Activated CD8-positive, alpha-beta memory T cell treated with anti-CD3 and anti-CD28 coated beads, Interleukin-2, amount 10 ng/mL, durations not matched to agents 7 days and 5 days (primary cell): ENCODE results near the gene OSMR. TPM values are rescaled to one million over a fixed set of nuclear protein-coding genes. Genes with fewer than 3 reads are reported as not detected.
A peak's percentile ranks its signal among the peaks of the same experiment; 100 is the strongest.

Experiments
- ATAC-seq: fragments of 150-1000 bp; cut with Tn5 transposase; one replicate; pipeline ENCODE4 v1.10.0; 2021; ENCODE audit warnings: moderate library complexity
- CTCF ChIA-PET: fragments of 350-600 bp; sonication (Branson Sonifier 250); formaldehyde crosslinking; loops from one replicate; lab custom pipeline; 2021; ENCODE audit warnings: antibody characterized with exemption; lab: Charles Lee
- DNase-seq: peaks from one replicate; pipeline ENCODE4 v3.0.0-alpha.2; 2020
- H3K27ac Mint-ChIP-seq: one replicate; pipeline ENCODE4 v1.8.0; 2021; ENCODE audit warnings: mild to moderate bottlenecking, mixed read lengths
- H3K27me3 Mint-ChIP-seq: one replicate; pipeline ENCODE4 v1.8.0; 2021; ENCODE audit warnings: mixed read lengths
- H3K36me3 Mint-ChIP-seq: one replicate; pipeline ENCODE4 v1.8.0; 2021; ENCODE audit warnings: mild to moderate bottlenecking, mixed read lengths
- H3K4me1 Mint-ChIP-seq: one replicate; pipeline ENCODE4 v1.8.0; 2021; ENCODE audit warnings: mixed read lengths
- H3K4me3 Mint-ChIP-seq: one replicate; pipeline ENCODE4 v1.8.0; 2021; ENCODE audit warnings: mild to moderate bottlenecking, moderate library complexity, mixed read lengths
- H3K9me3 Mint-ChIP-seq: one replicate; pipeline ENCODE4 v1.8.0; 2022; ENCODE audit warnings: low read depth, mixed read lengths
- total RNA-seq, 2 experiments: library from RNA; stranded (reverse); gene quantifications; one replicate each; pipeline ENCODE4 v1.2.3, GENCODE V29; 2021

OSMR gene
- total RNA-seq, 2 experiments from 2014 or later: not detected

DNA sequence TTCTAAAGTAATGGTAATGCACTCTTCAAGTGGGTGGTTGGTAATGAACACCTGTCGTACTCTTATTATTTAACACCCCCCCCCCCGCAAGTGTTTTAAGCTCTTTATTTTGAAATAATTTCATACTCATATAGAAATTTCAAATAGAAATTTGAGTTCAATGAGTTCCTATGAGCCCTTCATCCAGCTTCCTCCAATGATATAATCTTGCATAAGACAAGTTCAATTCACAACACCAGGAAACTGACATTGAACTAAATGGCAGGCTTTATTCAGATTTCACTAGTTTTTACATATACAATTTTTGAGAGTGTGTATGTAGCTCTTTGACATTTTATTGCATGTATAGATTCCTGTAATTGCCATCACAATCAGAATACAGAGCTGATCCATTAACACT is 30.9 kb upstream of the OSMR start:
- H3K27ac Mint-ChIP-seq: no peak overlapping the region
- CTCF ChIA-PET: no interaction called here
- H3K27me3 Mint-ChIP-seq: peaks cover 49% of the 10 kb centered on the region
- DNase-seq: no peak
- ATAC-seq: no peak
- no peaks in the 10 kb centered on the region for H3K9me3 Mint-ChIP-seq
- H3K4me3 Mint-ChIP-seq: no peak overlapping the region
- no peaks in the 10 kb centered on the region for H3K36me3 Mint-ChIP-seq
- peaks cover 14% of the 10 kb centered on the region for H3K4me1 Mint-ChIP-seq

DNA sequence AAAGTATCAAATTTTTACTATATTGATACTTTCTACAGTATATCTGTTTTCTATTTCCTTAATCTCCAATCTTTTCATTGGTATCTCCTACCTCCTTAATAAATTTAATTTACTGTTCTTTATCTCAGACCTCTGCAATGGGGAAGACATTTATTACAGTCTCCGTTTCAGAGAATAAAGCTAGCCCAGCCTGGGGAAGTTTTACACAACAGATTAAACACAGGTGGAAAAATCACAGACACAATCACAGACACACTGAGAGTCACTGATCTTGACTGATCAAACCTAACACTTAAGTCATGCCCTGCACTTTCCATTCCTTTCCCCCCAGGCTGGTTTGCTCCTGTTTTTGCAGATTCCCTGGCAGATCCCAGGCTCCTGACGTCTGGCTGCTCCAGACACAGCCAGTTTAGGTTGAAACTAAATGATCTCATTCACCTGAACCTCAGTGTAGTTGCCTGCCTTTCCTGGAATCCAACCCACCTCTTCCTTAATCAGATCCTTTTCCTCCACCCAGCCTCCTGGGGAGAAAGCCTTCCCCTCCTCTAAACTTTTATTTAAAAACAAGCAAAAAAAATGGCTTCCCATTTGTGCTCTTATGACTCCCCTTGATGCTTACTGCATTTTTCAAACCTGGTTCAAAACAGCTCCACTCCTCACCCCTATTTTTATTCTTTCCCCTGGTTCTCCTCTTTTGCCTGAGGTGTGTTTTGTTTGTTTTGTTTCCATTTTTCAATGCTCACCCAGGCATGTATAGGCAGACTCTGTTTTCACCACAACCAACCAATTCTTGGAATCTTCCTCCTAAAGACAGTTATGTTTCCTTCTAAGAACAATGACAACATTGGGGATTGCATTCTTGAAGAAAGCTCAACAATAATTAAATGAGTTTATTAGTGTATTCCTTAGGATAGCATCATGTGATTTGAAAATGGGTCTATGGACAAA is 29.5 kb upstream of the OSMR start:
- DNase-seq (no peak), ATAC-seq (no peak)
- H3K27me3 Mint-ChIP-seq: peaks cover 43% of the 10 kb centered on the region
- no peaks in the 10 kb centered on the region for H3K36me3 Mint-ChIP-seq
- H3K27ac Mint-ChIP-seq: no peak overlapping the region
- peaks cover 14% of the 10 kb centered on the region for H3K4me1 Mint-ChIP-seq
- no peak overlapping the region for H3K4me3 Mint-ChIP-seq
- no peaks in the 10 kb centered on the region for H3K9me3 Mint-ChIP-seq
- CTCF ChIA-PET: no interaction called here

DNA sequence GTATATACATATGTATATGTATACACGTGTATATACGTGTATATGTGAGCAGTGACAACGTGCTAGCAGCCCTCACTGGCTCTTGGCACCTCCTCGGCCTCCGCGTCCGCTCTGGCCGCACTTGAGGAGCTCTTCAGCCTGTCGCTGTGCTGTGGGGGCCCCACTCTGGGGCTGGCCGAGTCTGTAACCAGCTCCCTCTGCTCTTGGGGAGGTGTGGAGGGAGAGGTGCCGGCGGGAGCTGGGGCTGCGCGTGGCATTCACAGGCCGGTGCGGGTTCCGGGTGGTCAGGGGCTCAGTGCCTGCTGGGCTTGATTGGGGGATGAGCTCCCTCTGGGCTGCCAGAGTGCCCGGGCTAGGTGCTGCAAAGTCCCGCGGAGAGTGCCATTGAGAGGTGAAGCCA is 24.1 kb upstream of the OSMR start:
- DNase-seq (no peak), ATAC-seq (no peak)
- Mint-ChIP-seq H3K4me1 (peaks cover 16% of the 10 kb centered on the region), H3K27ac (no peak overlapping the region), H3K4me3 (no peak overlapping the region), H3K27me3 (peaks cover 16% of the 10 kb centered on the region), H3K36me3 (no peaks in the 10 kb centered on the region), H3K9me3 (peaks cover 6% of the 10 kb centered on the region)
- CTCF ChIA-PET: no interaction called here

DNA sequence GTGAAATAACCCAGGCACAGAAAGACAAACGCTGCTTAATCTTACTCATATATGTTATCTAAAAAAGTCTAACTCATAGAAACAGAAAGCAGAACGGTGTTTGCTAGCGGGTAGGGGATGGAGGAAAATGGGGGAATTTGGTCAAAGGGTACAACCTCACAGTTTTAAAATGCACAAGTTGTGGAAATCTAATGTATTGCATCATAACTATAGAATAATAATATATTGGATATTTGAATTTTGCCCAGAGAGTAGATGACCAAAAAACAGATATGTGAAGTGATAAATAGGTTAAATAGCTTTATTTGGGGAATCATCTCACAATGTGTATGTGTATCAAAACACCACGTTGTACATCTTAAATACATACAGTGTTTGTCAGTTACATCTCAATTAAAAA is 22.3 kb upstream of the OSMR start:
- Mint-ChIP-seq H3K27me3 (peaks cover 13% of the 10 kb centered on the region), H3K9me3 (peaks cover 9% of the 10 kb centered on the region), H3K27ac (no peak overlapping the region), H3K4me3 (no peak overlapping the region), H3K4me1 (peaks cover 29% of the 10 kb centered on the region), H3K36me3 (no peaks in the 10 kb centered on the region)
- CTCF ChIA-PET: no interaction called here
- no peak for DNase-seq
- ATAC-seq: no peak

DNA sequence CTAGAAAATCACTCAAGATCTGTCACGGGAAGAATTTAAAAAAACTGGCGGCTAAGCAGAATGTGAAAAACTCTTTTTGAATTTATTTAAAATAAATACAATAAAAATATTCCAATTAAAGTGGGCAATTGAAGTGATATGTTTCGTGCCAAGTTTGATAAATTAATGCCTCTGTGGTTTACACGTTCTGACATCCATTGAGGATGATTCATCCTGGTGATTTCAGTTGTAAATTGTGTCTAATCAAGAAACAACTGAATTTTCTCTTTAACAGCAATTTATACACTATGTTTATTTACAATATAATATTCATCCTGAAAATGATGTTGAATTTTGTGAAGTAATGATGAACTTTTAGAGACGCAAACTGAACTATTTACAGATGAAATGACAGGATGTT is 21.0 kb upstream of the OSMR start:
- Mint-ChIP-seq H3K36me3 (no peaks in the 10 kb centered on the region), H3K27me3 (peaks cover 25% of the 10 kb centered on the region), H3K4me1 (peaks cover 34% of the 10 kb centered on the region), H3K4me3 (no peak overlapping the region), H3K27ac (no peak overlapping the region), H3K9me3 (peaks cover 9% of the 10 kb centered on the region)
- no peak for DNase-seq
- ATAC-seq: no peak
- CTCF ChIA-PET: no interaction called here

DNA sequence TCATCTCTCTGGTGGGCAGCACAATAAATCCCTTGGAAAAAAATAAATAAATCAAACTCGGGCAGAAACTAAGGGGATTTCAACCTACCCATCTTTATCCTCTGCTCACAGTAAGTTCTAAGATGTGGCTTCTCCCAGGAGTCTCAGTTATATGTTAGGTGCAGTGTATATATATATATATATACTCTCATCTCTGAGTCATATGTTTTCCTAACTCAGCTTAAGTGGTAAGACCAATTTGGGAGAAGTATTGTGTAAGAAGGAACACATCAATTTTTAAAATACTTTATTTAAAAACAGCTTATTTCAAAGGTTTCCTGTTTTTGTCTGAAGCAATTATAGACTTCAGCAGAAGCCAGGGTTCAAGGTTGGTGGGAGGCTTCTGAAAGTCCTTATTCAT is 20.3 kb upstream of the OSMR start:
- no peak overlapping the region for H3K4me3 Mint-ChIP-seq

DNA sequence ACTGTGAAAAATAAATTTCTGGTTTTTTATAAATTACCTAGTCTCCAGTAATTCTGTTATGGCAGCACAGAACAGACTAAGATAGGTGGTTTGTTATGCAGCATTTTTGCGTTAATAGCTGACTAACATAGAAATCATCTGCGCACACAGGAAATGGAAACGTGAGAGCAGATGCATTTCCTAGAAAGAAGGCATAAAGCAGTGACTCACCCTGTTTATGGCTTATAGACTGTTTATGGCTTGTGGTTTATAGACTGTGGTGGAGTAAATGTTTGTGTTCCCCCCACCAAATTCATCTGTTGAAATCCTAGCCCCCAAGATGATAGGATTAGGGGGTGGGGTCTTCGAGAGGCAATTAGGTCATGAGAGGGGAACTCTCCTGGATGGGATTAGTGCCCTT is 18.3 kb upstream of the OSMR start:
- peaks cover 4% of the 10 kb centered on the region for H3K9me3 Mint-ChIP-seq
- ATAC-seq (peak; percentile 72), DNase-seq (no peak)
- H3K4me3 Mint-ChIP-seq: no peak overlapping the region
- peak overlapping the region; percentile 34 for H3K27ac Mint-ChIP-seq
- peaks cover 30% of the 10 kb centered on the region for H3K27me3 Mint-ChIP-seq
- H3K4me1 Mint-ChIP-seq: peaks cover 34% of the 10 kb centered on the region
- CTCF ChIA-PET: interaction anchor here (1.0 kb wide), 2 partner anchors 19 to 386 kb away, joined by 3 read pairs; no protein-coding TSS in a partner anchor
- no peaks in the 10 kb centered on the region for H3K36me3 Mint-ChIP-seq

More for the DNA sequence above, 20.3 kb upstream of the OSMR start:
- DNase-seq: no peak
- H3K36me3 Mint-ChIP-seq: no peaks in the 10 kb centered on the region
- peaks cover 26% of the 10 kb centered on the region for H3K27me3 Mint-ChIP-seq
- no peak for ATAC-seq
- H3K9me3 Mint-ChIP-seq: peaks cover 9% of the 10 kb centered on the region
- peaks cover 34% of the 10 kb centered on the region for H3K4me1 Mint-ChIP-seq
- CTCF ChIA-PET: no interaction called here
- H3K27ac Mint-ChIP-seq: no peak overlapping the region

DNA sequence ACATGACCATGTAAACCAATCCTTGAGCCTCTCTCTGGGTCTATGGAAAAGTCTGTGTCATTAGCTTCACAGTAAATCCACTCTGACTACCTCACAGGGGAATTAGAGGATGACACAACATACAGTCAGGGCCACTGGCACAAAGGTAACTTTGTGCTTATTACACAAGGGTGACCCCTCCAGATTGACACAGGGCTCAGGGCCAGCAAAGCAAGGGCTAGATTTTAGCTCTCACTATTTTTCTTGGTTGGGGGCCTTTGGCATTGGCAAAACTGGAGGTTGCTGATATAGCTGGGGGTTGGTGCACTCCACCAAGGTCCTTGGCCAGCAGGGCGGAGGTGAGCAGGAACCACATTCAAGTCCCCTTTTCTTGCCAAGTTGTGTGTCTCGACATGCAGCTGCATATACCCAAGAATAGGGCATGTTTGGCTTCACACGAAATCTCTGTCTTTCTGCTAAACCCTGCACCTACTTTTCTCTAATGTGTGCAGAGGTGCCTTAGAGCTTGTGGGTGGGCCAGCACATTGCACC is 15.2 kb upstream of the OSMR start:
- H3K27me3 Mint-ChIP-seq: peaks cover 36% of the 10 kb centered on the region
- H3K27ac Mint-ChIP-seq: no peak overlapping the region
- DNase-seq (no peak), ATAC-seq (no peak)
- no peaks in the 10 kb centered on the region for H3K36me3 Mint-ChIP-seq
- peaks cover 2% of the 10 kb centered on the region for H3K9me3 Mint-ChIP-seq
- H3K4me1 Mint-ChIP-seq: peaks cover 31% of the 10 kb centered on the region
- H3K4me3 Mint-ChIP-seq: no peak overlapping the region
- CTCF ChIA-PET: no interaction called here

DNA sequence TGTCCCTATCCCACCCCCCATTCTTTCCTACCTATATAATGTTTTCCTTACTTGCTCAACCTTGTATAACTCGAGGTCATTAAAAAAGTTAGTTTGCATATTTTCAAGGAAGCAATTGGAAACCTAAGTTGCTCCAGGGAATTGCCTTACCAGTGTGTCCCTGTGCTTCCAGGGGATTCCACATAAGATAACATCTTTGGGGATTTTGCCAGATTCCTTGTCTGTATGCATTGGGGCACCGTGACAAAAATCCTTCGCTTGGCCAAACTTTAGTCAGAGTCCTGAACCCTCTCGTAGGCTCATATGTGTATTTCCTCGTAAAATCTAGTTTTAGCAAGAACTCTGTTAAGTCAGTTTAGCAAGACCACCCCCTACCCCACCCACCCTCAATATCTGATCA is 14.7 kb upstream of the OSMR start:
- Mint-ChIP-seq H3K4me3 (no peak overlapping the region), H3K9me3 (peaks cover 2% of the 10 kb centered on the region), H3K27me3 (peaks cover 41% of the 10 kb centered on the region), H3K4me1 (peaks cover 29% of the 10 kb centered on the region), H3K36me3 (no peaks in the 10 kb centered on the region), H3K27ac (no peak overlapping the region)
- CTCF ChIA-PET: interaction anchor here (0.7 kb wide), 1 partner anchor 14 kb away, joined by 3 read pairs; no protein-coding TSS in a partner anchor
- ATAC-seq (no peak), DNase-seq (no peak)

DNA sequence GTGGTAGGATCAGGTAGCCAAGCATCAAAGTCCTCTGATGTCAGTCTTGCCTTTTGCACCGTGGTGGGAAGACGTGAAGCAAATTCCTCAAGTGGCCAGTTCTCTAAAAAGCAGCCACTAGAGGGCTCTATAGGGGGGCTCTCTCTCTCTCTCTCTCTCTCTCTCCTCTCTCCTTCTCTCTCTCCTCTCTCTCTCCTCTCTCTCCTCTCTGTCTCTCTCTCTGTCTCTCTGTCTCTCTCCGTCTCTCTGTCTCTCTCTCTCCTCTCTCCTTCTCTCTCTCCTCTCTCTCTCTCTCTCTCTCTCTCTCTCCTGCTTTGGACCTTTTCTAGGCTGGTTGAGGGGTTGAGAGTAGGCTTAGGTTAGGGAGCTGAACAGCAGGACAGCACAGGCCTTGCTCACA is 13.9 kb upstream of the OSMR start:
- no peak for ATAC-seq
- DNase-seq: no peak
- Mint-ChIP-seq H3K36me3 (no peaks in the 10 kb centered on the region), H3K27ac (no peak overlapping the region), H3K9me3 (no peaks in the 10 kb centered on the region), H3K27me3 (peaks cover 38% of the 10 kb centered on the region), H3K4me1 (peaks cover 22% of the 10 kb centered on the region), H3K4me3 (no peak overlapping the region)
- CTCF ChIA-PET: interaction anchor here (0.7 to 1.2 kb wide), 2 partner anchors 15 to 25 kb away, joined by 3 to 4 read pairs; no protein-coding TSS in a partner anchor

DNA sequence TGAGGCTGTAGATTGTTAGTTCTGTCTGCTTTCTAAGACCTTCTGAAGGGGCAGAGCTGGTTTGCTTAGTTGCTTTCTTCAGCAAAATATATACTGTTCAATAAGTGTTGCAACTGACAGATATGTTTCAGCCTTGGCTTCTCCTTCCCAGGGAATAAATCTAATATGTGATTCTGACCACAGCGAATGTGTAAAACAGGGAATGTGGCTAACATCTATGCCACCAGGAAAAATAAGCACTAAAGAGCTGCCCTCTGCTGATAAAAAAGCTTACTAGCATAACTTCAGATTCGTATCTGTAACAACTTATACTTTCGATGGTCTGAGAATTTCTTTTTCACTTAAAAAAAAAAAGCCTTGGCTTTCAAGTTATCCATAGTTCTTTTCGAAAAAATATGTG is 13.0 kb upstream of the OSMR start:
- no peak overlapping the region for H3K4me3 Mint-ChIP-seq
- peaks cover 41% of the 10 kb centered on the region for H3K27me3 Mint-ChIP-seq
- CTCF ChIA-PET: interaction anchor here (1.2 to 1.5 kb wide), 2 partner anchors 26 to 391 kb away, joined by 4 read pairs; no protein-coding TSS in a partner anchor
- DNase-seq (no peak), ATAC-seq (no peak)
- H3K27ac Mint-ChIP-seq: no peak overlapping the region
- H3K9me3 Mint-ChIP-seq: no peaks in the 10 kb centered on the region
- H3K4me1 Mint-ChIP-seq: peaks cover 14% of the 10 kb centered on the region
- no peaks in the 10 kb centered on the region for H3K36me3 Mint-ChIP-seq

DNA sequence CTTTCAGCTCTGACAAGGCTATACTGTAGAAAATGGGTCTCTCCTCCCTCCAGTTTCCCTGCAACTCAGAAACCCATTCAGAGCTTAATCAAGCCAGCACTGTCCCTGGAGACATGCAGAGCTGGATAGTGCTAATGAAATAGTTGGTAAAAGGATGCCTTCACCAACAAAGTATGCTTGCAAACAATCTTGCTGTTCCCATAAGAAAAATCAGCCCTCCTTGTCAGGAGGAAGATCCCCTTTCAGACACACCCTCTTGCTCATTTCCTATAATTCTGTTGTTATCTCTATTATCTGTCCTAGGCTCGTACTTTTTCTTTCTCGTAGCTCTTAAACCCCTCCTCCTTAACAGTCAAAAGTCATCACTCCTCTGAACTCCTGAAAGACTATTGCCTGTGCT is 9.9 kb upstream of the OSMR start:
- no peak for ATAC-seq
- H3K4me1 Mint-ChIP-seq: peaks cover 2% of the 10 kb centered on the region
- H3K27ac Mint-ChIP-seq: no peak overlapping the region
- no peak for DNase-seq
- no peaks in the 10 kb centered on the region for H3K36me3 Mint-ChIP-seq
- no peak overlapping the region for H3K4me3 Mint-ChIP-seq
- CTCF ChIA-PET: no interaction called here
- H3K9me3 Mint-ChIP-seq: no peaks in the 10 kb centered on the region
- H3K27me3 Mint-ChIP-seq: peaks cover 43% of the 10 kb centered on the region

DNA sequence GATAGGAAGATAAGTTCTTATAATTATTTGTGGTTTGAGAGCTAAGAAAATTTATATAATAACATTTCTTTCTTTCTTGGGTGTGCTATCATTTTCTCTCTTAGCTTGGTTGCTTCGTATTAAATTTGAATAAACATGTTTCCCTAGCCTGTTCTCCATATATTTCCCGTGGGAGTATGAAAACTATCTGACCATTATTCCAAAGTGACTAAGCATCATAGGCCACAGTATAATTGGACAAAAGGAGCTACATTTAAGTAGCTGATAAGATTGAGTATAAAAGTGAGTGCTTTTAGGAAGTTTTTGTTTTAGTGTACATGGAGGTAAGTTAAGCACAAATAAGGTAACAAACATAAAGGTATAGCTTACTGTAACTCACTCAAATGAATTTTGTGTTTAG is 8.4 kb upstream of the OSMR start:
- Mint-ChIP-seq H3K9me3 (no peaks in the 10 kb centered on the region), H3K4me1 (peaks cover 2% of the 10 kb centered on the region), H3K27me3 (peaks cover 44% of the 10 kb centered on the region), H3K36me3 (no peaks in the 10 kb centered on the region), H3K4me3 (no peak overlapping the region), H3K27ac (no peak overlapping the region)
- no peak for ATAC-seq
- DNase-seq: no peak
- CTCF ChIA-PET: interaction anchor here (1.0 kb wide), 1 partner anchor 9 kb away, joined by 4 read pairs; no protein-coding TSS in a partner anchor

DNA sequence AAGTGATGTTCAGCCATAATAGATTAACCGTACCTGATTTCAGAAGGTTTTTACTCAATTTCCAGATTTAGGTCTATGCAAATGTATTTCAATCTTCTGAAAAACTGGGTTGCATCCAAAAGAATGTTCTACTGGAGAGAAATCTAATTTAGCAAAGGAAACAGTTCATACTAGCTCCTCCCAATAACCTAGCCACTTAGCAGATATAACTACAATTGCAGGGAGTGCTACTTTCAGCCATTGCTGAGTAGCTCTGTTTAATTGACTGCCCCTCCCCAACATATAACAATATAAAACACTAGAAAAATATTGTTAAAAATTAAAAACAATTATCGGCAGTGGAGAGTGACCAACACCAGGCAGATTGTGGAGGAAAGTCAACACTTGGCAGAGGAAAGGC is 7.9 kb upstream of the OSMR start:
- no peaks in the 10 kb centered on the region for H3K36me3 Mint-ChIP-seq
- H3K27me3 Mint-ChIP-seq: peaks cover 49% of the 10 kb centered on the region
- ATAC-seq (no peak), DNase-seq (no peak)
- H3K9me3 Mint-ChIP-seq: no peaks in the 10 kb centered on the region
- H3K4me1 Mint-ChIP-seq: peaks cover 2% of the 10 kb centered on the region
- H3K4me3 Mint-ChIP-seq: no peak overlapping the region
- no peak overlapping the region for H3K27ac Mint-ChIP-seq
- CTCF ChIA-PET: interaction anchor here (0.6 to 1.0 kb wide), 2 partner anchors 9 to 1521 kb away, joined by 3 to 4 read pairs; no protein-coding TSS in a partner anchor
